Hepatocyte (in vitro differentiated cells): Measurements from ENCODE around the gene RGS6. TPM values are rescaled to one million over a fixed set of nuclear protein-coding genes. Genes with fewer than 3 reads are reported as not detected.

ENCODE experiments used
- DNase-seq: peaks from one replicate; pipeline ENCODE4 v3.0.0-alpha.2; 2016; ENCODE audit warnings: low spot score
- H2AFZ ChIP-seq: fragments of 200-600 bp; sonication (generic); 2 replicates; pipeline ENCODE4 v1.6.0; 2016; ENCODE audit warnings: antibody characterized with exemption, mild to moderate bottlenecking
- H3K27ac ChIP-seq: fragments of 200-600 bp; sonication (generic); 2 replicates; pipeline ENCODE4 v1.5.1; 2016; ENCODE audit warnings: mild to moderate bottlenecking
- H3K27me3 ChIP-seq: fragments of 200-600 bp; sonication (generic); 2 replicates; pipeline ENCODE4 v1.6.1; 2016
- H3K36me3 ChIP-seq: fragments of 200-600 bp; sonication (generic); replicated peaks from 2 replicates; pipeline ENCODE4 v1.5.1; 2016; ENCODE audit warnings: low read depth; ENCODE audit not compliant: insufficient read depth
- H3K4me1 ChIP-seq: fragments of 200-600 bp; sonication (generic); 2 replicates; pipeline ENCODE4 v1.5.1; 2016; ENCODE audit warnings: mild to moderate bottlenecking, moderate library complexity; ENCODE audit not compliant: insufficient read depth
- H3K4me2 ChIP-seq: fragments of 200-600 bp; sonication (generic); 2 replicates; pipeline ENCODE4 v1.6.0; 2016
- H3K4me3 ChIP-seq: fragments of 200-600 bp; sonication (generic); 2 replicates; pipeline ENCODE4 v1.5.1; 2016; ENCODE audit warnings: mild to moderate bottlenecking
- H3K79me2 ChIP-seq: fragments of 200-600 bp; sonication (generic); 2 replicates; pipeline ENCODE4 v1.6.0; 2017; ENCODE audit warnings: mild to moderate bottlenecking
- H3K9me2 ChIP-seq: fragments of 200-600 bp; sonication (generic); replicated peaks from 2 replicates; pipeline ENCODE4 v1.6.0; 2017; ENCODE audit warnings: mild to moderate bottlenecking; ENCODE audit not compliant: insufficient read depth
- H3K9me3 ChIP-seq: fragments of 200-600 bp; sonication (generic); 2 replicates; pipeline ENCODE4 v1.5.1; 2016; ENCODE audit warnings: low read depth, mild to moderate bottlenecking
- H4K20me1 ChIP-seq: fragments of 200-600 bp; sonication (generic); 2 replicates; pipeline ENCODE4 v1.6.0; 2016; ENCODE audit warnings: mild to moderate bottlenecking; ENCODE audit not compliant: insufficient read depth, poor library complexity, severe bottlenecking
- CTCF ChIP-seq: fragments of 200-600 bp; sonication (generic); IDR thresholded peaks from 2 replicates; pipeline ENCODE4 v1.5.1; 2016; ENCODE audit warnings: antibody characterized with exemption, mild to moderate bottlenecking; ENCODE audit not compliant: poor library complexity
- EZH2 ChIP-seq: fragments of 200-600 bp; sonication (generic); IDR thresholded peaks from 2 replicates; pipeline ENCODE4 v1.6.1; 2016; ENCODE audit warnings: antibody characterized with exemption, mild to moderate bottlenecking, borderline replicate concordance
- EZH2phosphoT487 ChIP-seq: fragments of 200-600 bp; sonication (generic); IDR thresholded peaks from one replicate; pipeline ENCODE4 v1.6.1; 2018; ENCODE audit warnings: antibody characterized with exemption, mild to moderate bottlenecking, low read depth, moderate library complexity; ENCODE audit not compliant: unreplicated experiment, severe bottlenecking
- WGBS: methylation state at CpG from one replicate; pipeline ENCODE4 v1.1.6; 2016; ENCODE audit warnings: low lambda C conversion rate; ENCODE audit errors: missing lambda C conversion rate; 5-methylcytosine and 5-hydroxymethylcytosine counted together
- polyA plus RNA-seq: library from polyadenylated mRNA; unstranded; fragments of >200 nt; fragmentation: Nextera tagmentation; extraction: Ambion mirVana; gene quantifications from 2 replicates; pipeline ENCODE4 v1.2.1, GENCODE V29; 2016
- total RNA-seq: library from RNA; depleted of rRNA; stranded (reverse); fragments of >200 nt; gene quantifications from 2 replicates; pipeline ENCODE4 v1.2.3, GENCODE V29; 2014

RGS6 gene
- total and polyA plus RNA-seq, 2 experiments from 2014 or later, result 0.25 to 0.87 TPM

- H3K4me3 ChIP-seq, result no peak overlapping the region
- DNase-seq, result no peak
- peaks cover 17% of the 10 kb centered on the region for H3K4me1 ChIP-seq
- TF ChIP-seq EZH2phosphoT487 (no peak), CTCF (no peak), EZH2 (no peak)
- H3K9me2 ChIP-seq, result no peaks in the 10 kb centered on the region
- no peaks in the 10 kb centered on the region for H3K9me3 ChIP-seq
- H2AFZ ChIP-seq, result no peak overlapping the region
- H3K27ac ChIP-seq, result no peak overlapping the region
- H3K36me3 ChIP-seq, result no peaks in the 10 kb centered on the region
- no peaks in the 10 kb centered on the region for H3K27me3 ChIP-seq
- 94% methylated on average over 4 of the region's 4 CpGs for WGBS
- no peaks in the 10 kb centered on the region for H3K79me2 ChIP-seq
- no peak overlapping the region for H3K4me2 ChIP-seq
- H4K20me1 ChIP-seq, result no peaks in the 10 kb centered on the region
Observed at GRCh38 chr14:72611506-72611905, 679.3 kb downstream of the RGS6 start.

- 94% methylated on average over 4 of the region's 4 CpGs for WGBS
- H3K36me3 ChIP-seq, result no peaks in the 10 kb centered on the region
- no peak overlapping the region for H3K4me3 ChIP-seq
- no peak overlapping the region for H2AFZ ChIP-seq
- H3K4me2 ChIP-seq, result no peak overlapping the region
- H3K9me3 ChIP-seq, result no peaks in the 10 kb centered on the region
- H3K9me2 ChIP-seq, result no peaks in the 10 kb centered on the region
- no peak for DNase-seq
- H3K79me2 ChIP-seq, result no peaks in the 10 kb centered on the region
- no peak overlapping the region for H3K27ac ChIP-seq
- H3K4me1 ChIP-seq, result peaks cover 17% of the 10 kb centered on the region
- H4K20me1 ChIP-seq, result no peaks in the 10 kb centered on the region
- no peaks in the 10 kb centered on the region for H3K27me3 ChIP-seq
- TF ChIP-seq CTCF (no peak), EZH2 (no peak), EZH2phosphoT487 (no peak)
Observed at GRCh38 chr14:72612041-72612440, 679.8 kb downstream of the RGS6 start.

- H3K4me2 ChIP-seq, result no peak overlapping the region
- H3K9me2 ChIP-seq, result no peaks in the 10 kb centered on the region
- H3K27ac ChIP-seq, result no peak overlapping the region
- no peaks in the 10 kb centered on the region for H3K9me3 ChIP-seq
- TF ChIP-seq EZH2phosphoT487, result no peak
- TF ChIP-seq CTCF, result no peak
- TF ChIP-seq EZH2, result no peak
- no peak overlapping the region for H2AFZ ChIP-seq
- peak; percentile 52 for DNase-seq
- no peaks in the 10 kb centered on the region for H3K27me3 ChIP-seq
- H3K36me3 ChIP-seq, result no peaks in the 10 kb centered on the region
- 79% methylated on average over 12 of the region's 13 CpGs for WGBS
- H3K4me1 ChIP-seq, result peaks cover 11% of the 10 kb centered on the region
- no peak overlapping the region for H3K4me3 ChIP-seq
- H3K79me2 ChIP-seq, result no peaks in the 10 kb centered on the region
- H4K20me1 ChIP-seq, result no peaks in the 10 kb centered on the region
Observed at GRCh38 chr14:72613231-72613974, 681.2 kb downstream of the RGS6 start.
